IMR-90 (cell line): ENCODE results near the gene SHC4.

Experiments used
- BHLHE40 ChIP-seq: fragments of 150-350 bp; IDR thresholded peaks from 2 replicates; pipeline ENCODE4 v1.6.1; 2016; ENCODE audit warnings: mild to moderate bottlenecking, low read depth, low read length
- CEBPB ChIP-seq: IDR thresholded peaks from 2 replicates; pipeline ENCODE4 v1.6.1; 2012; ENCODE audit warnings: low read depth, low read length, improper control_type of control experiment
- CHD1 ChIP-seq: IDR thresholded peaks from 2 replicates; pipeline ENCODE4 v1.6.1; 2012; ENCODE audit warnings: low read depth, low read length, improper control_type of control experiment
- CTCF ChIP-seq: conservative IDR thresholded peaks from 2 replicates; pipeline ENCODE4 v1.5.1; 2012; ENCODE audit warnings: mild to moderate bottlenecking, low read depth, low read length, improper control_type of control experiment
- FOS ChIP-seq: fragments of 150-350 bp; IDR thresholded peaks from 2 replicates; pipeline ENCODE4 v1.6.1; 2016; ENCODE audit warnings: low read depth, low read length
- MAZ ChIP-seq: IDR thresholded peaks from 2 replicates; pipeline ENCODE4 v1.6.1; 2012; ENCODE audit warnings: low read depth, mild to moderate bottlenecking, low read length, improper control_type of control experiment, moderate library complexity, borderline replicate concordance
- MXI1 ChIP-seq: IDR thresholded peaks from 2 replicates; pipeline ENCODE4 v1.6.1; 2012; ENCODE audit warnings: low read depth, mild to moderate bottlenecking, low read length, moderate library complexity, borderline replicate concordance
- NFE2L2 ChIP-seq: fragments of 150-350 bp; IDR thresholded peaks from 2 replicates; pipeline ENCODE4 v1.6.1; 2016; ENCODE audit warnings: low read depth, mild to moderate bottlenecking, low read length
- POLR2A ChIP-seq: IDR thresholded peaks from 2 replicates; pipeline ENCODE4 v1.6.1; 2012; ENCODE audit warnings: mild to moderate bottlenecking, low read depth, low read length
- RAD21 ChIP-seq: IDR thresholded peaks from 2 replicates; pipeline ENCODE4 v1.6.1; 2012; ENCODE audit warnings: low read length, improper control_type of control experiment
- RCOR1 ChIP-seq: IDR thresholded peaks from 2 replicates; pipeline ENCODE4 v1.6.1; 2012; ENCODE audit warnings: mild to moderate bottlenecking, low read length, improper control_type of control experiment; ENCODE audit not compliant: insufficient replicate concordance
- RFX5 ChIP-seq: IDR thresholded peaks from 2 replicates; pipeline ENCODE4 v1.8.0; 2012; ENCODE audit warnings: low read depth, mild to moderate bottlenecking, low read length, moderate library complexity
- SMC3 ChIP-seq: fragments of 150-350 bp; IDR thresholded peaks from 2 replicates; pipeline ENCODE4 v1.6.1; 2016; ENCODE audit warnings: low read depth, mild to moderate bottlenecking, antibody characterized with exemption, low read length, moderate library complexity
- USF2 ChIP-seq: fragments of 150-350 bp; IDR thresholded peaks from 2 replicates; pipeline ENCODE4 v1.6.1; 2017; ENCODE audit warnings: mild to moderate bottlenecking, antibody characterized with exemption, low read length, low read depth

GRCh38 chr15:48976444-48977088 is 12.8 kb upstream of the SHC4 start:
- TF ChIP-seq POLR2A (no peak), CHD1 (no peak), RCOR1 (no peak), CEBPB (no peak), MXI1 (no peak), CTCF (no peak), SMC3 (no peak), USF2 (no peak), RAD21 (no peak), RFX5 (no peak), NFE2L2 (no peak), MAZ (no peak), FOS (no peak), BHLHE40 (no peak)
